HepG2 (cell line): ENCODE results near the gene PIP4K2B. TPM values are rescaled to one million over a fixed set of nuclear protein-coding genes. Genes with fewer than 3 reads are reported as not detected.

Source experiments
- CERS6 ChIP-seq: sonication (generic); formaldehyde crosslinking; IDR thresholded peaks from 2 replicates; pipeline ENCODE4 v1.5.0; 2020; ENCODE audit warnings: missing genetic modification reagents
- CHD4 ChIP-seq: fragments of 200-600 bp; sonication (generic); IDR thresholded peaks from 2 replicates; pipeline ENCODE4 v1.7.0; 2017; ENCODE audit warnings: mild to moderate bottlenecking, low read length, borderline replicate concordance
- ELF3 ChIP-seq: IDR thresholded peaks from 2 replicates; pipeline ENCODE4 v1.6.1; 2016; ENCODE audit warnings: missing genetic modification reagents, missing compliant biosample characterization
- HES4 ChIP-seq: sonication (generic); formaldehyde crosslinking; IDR thresholded peaks from 2 replicates; pipeline ENCODE4 v1.9.0; 2021; ENCODE audit warnings: mild to moderate bottlenecking, missing genetic modification reagents, borderline replicate concordance
- HINFP ChIP-seq: sonication (generic); formaldehyde crosslinking; IDR thresholded peaks from 2 replicates; pipeline ENCODE4 v1.4.0; 2020; ENCODE audit warnings: low read depth, mild to moderate bottlenecking, missing genetic modification reagents
- KAT2B ChIP-seq: fragments of 150-350 bp; IDR thresholded peaks from 2 replicates; pipeline ENCODE4 v1.6.1; 2014; ENCODE audit warnings: low read depth, low read length, borderline replicate concordance
- KAT7 ChIP-seq: IDR thresholded peaks from 2 replicates; pipeline ENCODE4 v1.6.1; 2018; ENCODE audit warnings: borderline replicate concordance, missing compliant biosample characterization
- KLF15 ChIP-seq: sonication (generic); formaldehyde crosslinking; IDR thresholded peaks from 2 replicates; pipeline ENCODE4 v1.8.1; 2023; ENCODE audit warnings: borderline replicate concordance, mild to moderate bottlenecking, inconsistent platforms, missing genetic modification reagents, mixed read lengths
- KMT2B ChIP-seq: IDR thresholded peaks from 2 replicates; pipeline ENCODE4 v1.6.1; 2016; ENCODE audit warnings: missing genetic modification reagents, missing compliant biosample characterization
- NFE2 ChIP-seq: sonication (generic); formaldehyde crosslinking; IDR thresholded peaks from 2 replicates; pipeline ENCODE4 v1.4.0; 2020; ENCODE audit warnings: missing genetic modification reagents
- PHF20 ChIP-seq: sonication (generic); formaldehyde crosslinking; IDR thresholded peaks from 2 replicates; pipeline ENCODE4 v1.5.0; 2020; ENCODE audit warnings: mild to moderate bottlenecking, missing genetic modification reagents
- SATB2 ChIP-seq: sonication (generic); formaldehyde crosslinking; IDR thresholded peaks from 2 replicates; pipeline ENCODE4 v1.5.0; 2020; ENCODE audit warnings: missing genetic modification reagents
- SYNCRIP ChIP-seq: fragments of 200-400 bp; formaldehyde crosslinking; IDR thresholded peaks from 2 replicates; pipeline ENCODE4 v1.6.1; 2018; ENCODE audit warnings: mild to moderate bottlenecking, low read depth, low read length; ENCODE audit not compliant: insufficient read depth
- XBP1 ChIP-seq: sonication (generic); formaldehyde crosslinking; IDR thresholded peaks from 2 replicates; pipeline ENCODE4 v1.5.0; 2020; ENCODE audit warnings: missing genetic modification reagents
- ZFP37 ChIP-seq: sonication (generic); formaldehyde crosslinking; IDR thresholded peaks from 2 replicates; pipeline ENCODE4 v1.4.0; 2020; ENCODE audit warnings: missing genetic modification reagents, borderline replicate concordance
- ZMAT5 ChIP-seq: sonication (generic); formaldehyde crosslinking; IDR thresholded peaks from 2 replicates; pipeline ENCODE4 v1.5.0; 2020; ENCODE audit warnings: mild to moderate bottlenecking, low read depth, missing genetic modification reagents, borderline replicate concordance
- ZNF138 ChIP-seq: sonication (generic); formaldehyde crosslinking; IDR thresholded peaks from 2 replicates; pipeline ENCODE4 v1.5.0; 2020; ENCODE audit warnings: mild to moderate bottlenecking, low read depth, missing genetic modification reagents
- ZNF33B ChIP-seq: sonication (generic); formaldehyde crosslinking; IDR thresholded peaks from 2 replicates; pipeline ENCODE4 v1.5.1; 2020; ENCODE audit warnings: mild to moderate bottlenecking, missing genetic modification reagents
- ZNF484 ChIP-seq: sonication (generic); formaldehyde crosslinking; IDR thresholded peaks from 2 replicates; pipeline ENCODE4 v1.5.1; 2020; ENCODE audit warnings: mild to moderate bottlenecking, low read depth, missing genetic modification reagents, borderline replicate concordance
- ZNF510 ChIP-seq: sonication (generic); formaldehyde crosslinking; IDR thresholded peaks from 2 replicates; pipeline ENCODE4 v1.4.0; 2020; ENCODE audit warnings: low read depth, mild to moderate bottlenecking, missing genetic modification reagents
- ZNF576 ChIP-seq: sonication (generic); formaldehyde crosslinking; IDR thresholded peaks from 2 replicates; pipeline ENCODE4 v1.4.0; 2020; ENCODE audit warnings: mild to moderate bottlenecking, missing genetic modification reagents
- ZNF776 ChIP-seq: sonication (generic); formaldehyde crosslinking; IDR thresholded peaks from 2 replicates; pipeline ENCODE4 v1.4.0; 2020; ENCODE audit warnings: mild to moderate bottlenecking, missing genetic modification reagents
- ZSCAN29 ChIP-seq: sonication (generic); formaldehyde crosslinking; conservative IDR thresholded peaks from 2 replicates; pipeline ENCODE4 v1.4.0; 2020; ENCODE audit warnings: mild to moderate bottlenecking, missing genetic modification reagents
- polyA plus RNA-seq, 8 experiments: library from polyadenylated mRNA; depleted of rRNA in 3 of 8; stranded (reverse) in 7 of 8; unstranded in 1 of 8; fragments of >200 nt; fragmentation: Illumina TruSeq in 4 of 8; extraction: Trizol in 4 of 8; gene quantifications; 2 replicates each; pipeline versions ENCODE4 v1.2.1 to v1.2.3, GENCODE V29; 2011 to 2016; ENCODE audit warnings: low read depth in 4 of 8, missing spikeins in 1 of 8, mixed read lengths in 1 of 8; ENCODE audit not compliant: insufficient read depth in 1 of 8
- total RNA-seq, 5 experiments: library from RNA; depleted of rRNA; stranded (reverse); fragments of >200 nt; fragmentation: Illumina TruSeq; extraction: Trizol; gene quantifications; 2 replicates each; pipeline ENCODE4 v1.2.3, GENCODE V29; 2016; ENCODE audit warnings: low read depth in 1 of 5
- TF ChIP-seq, protein P1 (sequence below): sonication (generic); formaldehyde crosslinking; IDR thresholded peaks from 2 replicates; pipeline ENCODE4 v1.4.0; 2020; ENCODE audit warnings: missing genetic modification reagents, low read depth, mild to moderate bottlenecking, borderline replicate concordance
- TF ChIP-seq, protein P2 (sequence below): sonication (generic); formaldehyde crosslinking; IDR thresholded peaks from 2 replicates; pipeline ENCODE4 v1.5.0; 2020; ENCODE audit warnings: missing genetic modification reagents, mild to moderate bottlenecking, borderline replicate concordance

PIP4K2B gene
- total and polyA plus RNA-seq, 2 of the 13 experiments (the other 11 are each of a cell fraction or from before 2014, with no cell fraction given): 20.4 to 54.0 TPM

- no peak for TF ChIP-seq HINFP (CRISPR knock-in tag)
- no peak for TF ChIP-seq XBP1 (CRISPR knock-in tag)
- TF ChIP-seq KAT2B: no peak
- TF ChIP-seq KLF15 (CRISPR knock-in tag): no peak
- TF ChIP-seq ZNF576 (CRISPR knock-in tag): no peak
- TF ChIP-seq ZNF484 (CRISPR knock-in tag): no peak
- no peak for TF ChIP-seq ZMAT5 (CRISPR knock-in tag)
- no peak for TF ChIP-seq CHD4
- TF ChIP-seq SATB2 (CRISPR knock-in tag): no peak
- no peak for TF ChIP-seq ZFP37 (CRISPR knock-in tag)
- no peak; the same call in 1 of the 2 replicates for TF ChIP-seq PHF20 (CRISPR knock-in tag)
- TF ChIP-seq, protein P1, sequence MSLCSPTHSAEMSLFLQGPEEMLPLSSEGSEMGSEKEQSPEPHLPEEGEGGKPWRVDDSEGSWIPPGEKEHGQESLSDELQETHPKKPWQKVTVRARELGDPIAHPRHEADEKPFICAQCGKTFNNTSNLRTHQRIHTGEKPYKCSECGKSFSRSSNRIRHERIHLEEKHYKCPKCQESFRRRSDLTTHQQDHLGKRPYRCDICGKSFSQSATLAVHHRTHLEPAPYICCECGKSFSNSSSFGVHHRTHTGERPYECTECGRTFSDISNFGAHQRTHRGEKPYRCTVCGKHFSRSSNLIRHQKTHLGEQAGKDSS (CRISPR knock-in tag): peak; percentile 7; the same call in 1 of the 2 replicates
- TF ChIP-seq ELF3: no peak
- no peak for TF ChIP-seq ZNF33B
- peak; percentile 86 for TF ChIP-seq HES4 (CRISPR knock-in tag)
- TF ChIP-seq SYNCRIP: no peak
- TF ChIP-seq KAT7 (CRISPR knock-in tag): peak; percentile 89; the same call in 1 of the 2 replicates
- no peak for TF ChIP-seq ZNF510 (CRISPR knock-in tag)
- peak; percentile 72; the same call in 1 of the 2 replicates for TF ChIP-seq ZNF776 (CRISPR knock-in tag)
- 0 out of 2 replicates have a peak, but pooled peaks have one; percentile 18 for TF ChIP-seq ZNF138 (CRISPR knock-in tag)
- TF ChIP-seq, protein P2, sequence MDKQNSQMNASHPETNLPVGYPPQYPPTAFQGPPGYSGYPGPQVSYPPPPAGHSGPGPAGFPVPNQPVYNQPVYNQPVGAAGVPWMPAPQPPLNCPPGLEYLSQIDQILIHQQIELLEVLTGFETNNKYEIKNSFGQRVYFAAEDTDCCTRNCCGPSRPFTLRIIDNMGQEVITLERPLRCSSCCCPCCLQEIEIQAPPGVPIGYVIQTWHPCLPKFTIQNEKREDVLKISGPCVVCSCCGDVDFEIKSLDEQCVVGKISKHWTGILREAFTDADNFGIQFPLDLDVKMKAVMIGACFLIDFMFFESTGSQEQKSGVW: no peak
- TF ChIP-seq CERS6: no peak
- no peak; the same call in 1 of the 2 replicates for TF ChIP-seq KMT2B (CRISPR knock-in tag)
- TF ChIP-seq NFE2 (CRISPR knock-in tag): no peak
- TF ChIP-seq ZSCAN29 (CRISPR knock-in tag): no peak
These were observed 499 bp downstream of the PIP4K2B start (continued) for GRCh38 chr17:38798614-38799500.
